Measurements from ENCODE around the gene TRMT44.

TRMT44 gene

DNA sequence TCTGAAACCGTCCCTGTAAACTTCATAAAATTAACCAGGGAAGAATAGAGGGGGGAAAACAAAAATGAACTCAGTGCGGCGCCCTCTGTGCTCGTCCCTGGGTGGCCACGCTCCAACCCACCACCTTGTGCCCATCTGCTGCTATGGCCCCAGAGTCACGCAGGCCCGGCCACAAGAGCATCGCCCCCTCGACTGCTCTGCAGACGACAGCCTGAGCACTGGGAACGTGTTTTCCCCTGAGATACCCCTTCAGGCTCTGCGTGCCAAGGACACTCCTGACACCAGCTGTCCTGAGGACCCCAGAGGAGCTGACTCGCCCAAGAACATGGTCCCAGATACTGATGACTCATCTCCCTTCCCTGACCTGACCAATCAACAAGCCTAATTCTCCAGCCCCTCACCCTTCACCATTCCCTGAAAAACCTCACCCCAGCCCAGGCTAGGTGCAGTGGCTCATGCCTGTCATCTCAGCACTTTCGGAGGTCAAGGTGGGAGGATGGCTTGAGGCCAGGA lies 75.5 kb downstream of the TRMT44 start:
- H3K9me3 ChIP-seq (ENCODE audit: severe bottlenecking) = peaks cover 6% of the 10 kb centered on the region
- peak; percentile 21 for DNase-seq (ENCODE audit: low spot score)
- TF ChIP-seq, protein P1, sequence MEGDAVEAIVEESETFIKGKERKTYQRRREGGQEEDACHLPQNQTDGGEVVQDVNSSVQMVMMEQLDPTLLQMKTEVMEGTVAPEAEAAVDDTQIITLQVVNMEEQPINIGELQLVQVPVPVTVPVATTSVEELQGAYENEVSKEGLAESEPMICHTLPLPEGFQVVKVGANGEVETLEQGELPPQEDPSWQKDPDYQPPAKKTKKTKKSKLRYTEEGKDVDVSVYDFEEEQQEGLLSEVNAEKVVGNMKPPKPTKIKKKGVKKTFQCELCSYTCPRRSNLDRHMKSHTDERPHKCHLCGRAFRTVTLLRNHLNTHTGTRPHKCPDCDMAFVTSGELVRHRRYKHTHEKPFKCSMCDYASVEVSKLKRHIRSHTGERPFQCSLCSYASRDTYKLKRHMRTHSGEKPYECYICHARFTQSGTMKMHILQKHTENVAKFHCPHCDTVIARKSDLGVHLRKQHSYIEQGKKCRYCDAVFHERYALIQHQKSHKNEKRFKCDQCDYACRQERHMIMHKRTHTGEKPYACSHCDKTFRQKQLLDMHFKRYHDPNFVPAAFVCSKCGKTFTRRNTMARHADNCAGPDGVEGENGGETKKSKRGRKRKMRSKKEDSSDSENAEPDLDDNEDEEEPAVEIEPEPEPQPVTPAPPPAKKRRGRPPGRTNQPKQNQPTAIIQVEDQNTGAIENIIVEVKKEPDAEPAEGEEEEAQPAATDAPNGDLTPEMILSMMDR (IDR thresholded peaks at IDR 0.05; ENCODE audit: poor library complexity, severe bottlenecking) = no peak
- ATAC-seq (ENCODE audit: low read depth) = no peak
- H3K27me3 ChIP-seq (ENCODE audit: insufficient read depth, poor library complexity, severe bottlenecking) = no peaks in the 10 kb centered on the region
- peak overlapping the region; percentile 25 for H3K27ac ChIP-seq (ENCODE audit: poor library complexity, severe bottlenecking)
- no peak overlapping the region for H3K4me3 ChIP-seq (ENCODE audit: severe bottlenecking)
- H3K4me1 ChIP-seq (ENCODE audit: insufficient read depth, poor library complexity, severe bottlenecking) = peaks cover 9% of the 10 kb centered on the region
- H3K36me3 ChIP-seq (ENCODE audit: low read depth) = no peaks in the 10 kb centered on the region

DNA sequence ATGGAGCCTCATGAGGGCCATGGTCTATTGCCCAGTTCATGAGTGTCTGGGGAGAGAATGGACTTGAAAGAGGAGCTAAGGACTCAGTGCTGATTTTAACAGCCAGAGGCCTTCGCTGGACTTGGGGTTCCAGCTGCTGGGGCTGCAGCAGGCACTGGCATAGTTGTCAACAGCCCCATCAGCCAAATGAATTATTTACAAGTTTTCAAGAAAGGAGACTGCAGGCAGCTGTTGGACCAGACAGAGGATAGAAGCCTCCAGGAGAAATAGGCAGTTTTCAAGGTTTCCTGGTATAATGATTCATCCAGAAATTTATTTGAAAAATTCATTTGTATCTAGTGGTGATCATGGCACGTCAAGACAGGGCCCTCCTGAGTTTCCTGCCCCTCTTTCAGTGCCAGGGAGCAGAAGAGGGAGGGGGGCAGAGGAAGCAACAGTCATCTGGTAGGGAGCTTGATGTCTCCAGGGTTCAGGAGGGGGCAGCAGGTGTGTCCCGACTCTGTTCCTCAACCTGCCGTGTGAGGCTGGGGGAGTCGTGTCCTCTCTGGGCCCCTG lies 76.5 kb downstream of the TRMT44 start:
- ATAC-seq (ENCODE audit: low read depth) = peak; percentile 72; the same call in 2 of the 3 replicates

DNA sequence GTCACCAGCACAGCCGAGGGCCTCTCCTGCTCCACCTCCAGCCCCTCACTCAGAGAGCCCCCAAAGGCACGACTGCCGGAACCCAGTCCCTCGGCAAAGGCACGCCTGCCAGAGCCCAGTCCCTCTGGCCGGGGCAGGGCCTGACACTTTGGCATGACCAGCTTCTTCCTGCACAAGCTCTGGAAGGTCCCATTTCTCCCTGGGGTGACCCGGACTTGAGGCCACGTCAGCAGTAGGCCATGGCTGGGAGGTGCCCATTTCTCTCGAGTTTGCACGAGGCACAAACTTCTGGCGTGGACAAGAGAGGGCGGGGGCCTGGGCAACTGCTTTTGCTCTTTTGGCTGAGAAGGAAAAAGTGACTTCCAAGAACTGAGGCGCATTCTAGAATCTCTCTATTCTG lies 77.4 kb downstream of the TRMT44 start:
- TF ChIP-seq, protein P1 (IDR thresholded peaks at IDR 0.05; ENCODE audit: poor library complexity, severe bottlenecking) = no peak
- ATAC-seq (ENCODE audit: low read depth) = no peak
- no peaks in the 10 kb centered on the region for H3K27me3 ChIP-seq (ENCODE audit: insufficient read depth, poor library complexity, severe bottlenecking)
- H3K36me3 ChIP-seq (ENCODE audit: low read depth) = no peaks in the 10 kb centered on the region
- H3K27ac ChIP-seq (ENCODE audit: poor library complexity, severe bottlenecking) = no peak overlapping the region
- peak; percentile 35 for DNase-seq (ENCODE audit: low spot score)
- peaks cover 9% of the 10 kb centered on the region for H3K4me1 ChIP-seq (ENCODE audit: insufficient read depth, poor library complexity, severe bottlenecking)
- no peak overlapping the region for H3K4me3 ChIP-seq (ENCODE audit: severe bottlenecking)
- peaks cover 6% of the 10 kb centered on the region for H3K9me3 ChIP-seq (ENCODE audit: severe bottlenecking)

More for the DNA sequence above, 76.5 kb downstream of the TRMT44 start:
- H3K9me3 ChIP-seq (ENCODE audit: severe bottlenecking) = peaks cover 6% of the 10 kb centered on the region
- TF ChIP-seq, protein P1 (IDR thresholded peaks at IDR 0.05; ENCODE audit: poor library complexity, severe bottlenecking) = no peak
- H3K27ac ChIP-seq (ENCODE audit: poor library complexity, severe bottlenecking) = peak overlapping the region; percentile 25
- peaks cover 9% of the 10 kb centered on the region for H3K4me1 ChIP-seq (ENCODE audit: insufficient read depth, poor library complexity, severe bottlenecking)
- DNase-seq (ENCODE audit: low spot score) = peak; percentile 32
- H3K27me3 ChIP-seq (ENCODE audit: insufficient read depth, poor library complexity, severe bottlenecking) = no peaks in the 10 kb centered on the region
- H3K36me3 ChIP-seq (ENCODE audit: low read depth) = no peaks in the 10 kb centered on the region
- H3K4me3 ChIP-seq (ENCODE audit: severe bottlenecking) = no peak overlapping the region

DNA sequence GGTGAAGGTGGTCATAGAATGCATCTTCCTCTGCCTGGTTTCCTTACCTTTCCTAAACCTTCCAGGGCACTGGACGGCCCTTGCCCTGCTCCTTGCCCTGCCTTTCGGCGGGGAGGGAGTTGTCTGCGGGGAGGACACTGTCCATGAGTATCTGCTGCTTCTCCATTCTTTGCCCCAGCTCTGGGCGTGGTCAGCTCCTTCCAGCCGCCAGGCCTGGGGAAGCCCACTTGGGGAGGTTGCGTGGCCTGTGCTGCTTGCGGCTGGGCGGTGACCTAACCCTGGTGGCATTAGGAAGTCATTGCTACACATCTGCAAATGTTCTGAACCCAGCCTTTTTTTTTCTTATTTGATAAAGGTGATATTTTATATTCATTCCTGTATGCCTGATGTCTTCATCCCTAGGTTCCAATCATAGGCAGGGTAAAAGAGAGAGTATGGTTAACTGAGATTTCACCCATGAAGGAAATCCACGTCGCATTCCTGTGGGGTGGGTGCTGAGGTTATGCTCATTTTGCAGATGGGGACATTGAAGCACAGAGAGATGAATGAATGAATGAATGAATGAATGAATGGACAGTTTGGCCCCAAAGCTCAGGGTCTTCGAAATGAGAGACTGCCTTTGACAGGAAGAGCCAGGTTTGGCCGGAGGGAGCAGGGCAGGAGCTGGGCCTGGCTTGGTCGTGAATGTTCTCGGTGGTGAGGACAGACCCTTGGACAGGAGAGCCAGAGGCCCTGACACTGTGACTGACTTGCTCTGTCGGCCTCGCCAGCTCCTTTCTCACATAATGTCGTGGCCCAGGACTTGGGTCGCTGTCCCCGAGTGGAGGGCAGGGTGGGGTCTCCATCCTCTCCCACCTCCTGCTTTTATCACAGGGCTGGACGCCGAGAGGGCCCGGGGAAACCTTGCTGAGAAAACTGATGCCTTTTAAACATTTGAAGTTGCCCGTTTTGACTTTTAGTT lies 81.9 kb downstream of the TRMT44 start:
- no peak for ATAC-seq (ENCODE audit: low read depth)
- Histone ChIP-seq H3K27ac (ENCODE audit: poor library complexity, severe bottlenecking) (no peak overlapping the region), H3K9me3 (ENCODE audit: severe bottlenecking) (peaks cover 6% of the 10 kb centered on the region), H3K27me3 (ENCODE audit: insufficient read depth, poor library complexity, severe bottlenecking) (no peaks in the 10 kb centered on the region), H3K4me3 (ENCODE audit: severe bottlenecking) (no peak overlapping the region), H3K36me3 (ENCODE audit: low read depth) (no peaks in the 10 kb centered on the region), H3K4me1 (ENCODE audit: insufficient read depth, poor library complexity, severe bottlenecking) (no peaks in the 10 kb centered on the region)
- TF ChIP-seq, protein P1 (IDR thresholded peaks at IDR 0.05; ENCODE audit: poor library complexity, severe bottlenecking) = no peak
- DNase-seq (ENCODE audit: low spot score) = peak; percentile 38
